ENCODE data around the gene CKMT2. TPM values are rescaled to one million over a fixed set of nuclear protein-coding genes. Genes with fewer than 3 reads are reported as not detected.

The CKMT2 gene
- total and polyA plus RNA-seq, 2 of the 8 experiments (the other 6 are each of a cell fraction or from before 2014, with no cell fraction given): 2.4 to 5.0 TPM

GRCh38 chr5:81292130-81292529, 59.0 kb downstream of the CKMT2 start:
- WGBS, 2 experiments (ENCODE audit: extremely low coverage in 1 of 2, insufficient coverage in 1 of 2, insufficient read length in 1 of 2, insufficient replicate concordance in 2 of 2, low coverage in 1 of 2, low lambda C conversion rate in 2 of 2, missing lambda C conversion rate in 1 of 2): 81% methylated on average over 2 of the region's 2 CpGs; no CpG with 5 or more reads in 1 of the 2 experiments
- peaks cover 6 to 72% of the 10 kb centered on the region in 2 experiments; a peak in 3 of 4 replicates for H3K79me2 ChIP-seq (ENCODE audit: control insufficient read depth in 1 of 2, insufficient read depth in 2 of 2, low read length in 2 of 2)
- no peak for TF ChIP-seq CHD2 (IDR thresholded peaks at IDR 0.05; ENCODE audit: low read length)
- no peak for TF ChIP-seq RFX5 (IDR thresholded peaks at IDR 0.05; ENCODE audit: borderline replicate concordance, low read depth, low read length)
- TF ChIP-seq KDM1A (IDR thresholded peaks at IDR 0.05; ENCODE audit: borderline replicate concordance, low read length): no peak
- no peak for TF ChIP-seq SAP30 (IDR thresholded peaks at IDR 0.05; ENCODE audit: insufficient read depth, insufficient replicate concordance, low read length)
- no peak for TF ChIP-seq USF2 (IDR thresholded peaks at IDR 0.05; ENCODE audit: low read length)
- no peak for TF ChIP-seq HDAC2 (IDR thresholded peaks at IDR 0.05; ENCODE audit: borderline replicate concordance in 1 of 2, low read depth in 2 of 2, low read length in 2 of 2)
- no peak for TF ChIP-seq EP300 (IDR thresholded peaks at IDR 0.05; ENCODE audit: borderline replicate concordance in 1 of 2, low read depth in 2 of 2, low read length in 2 of 2)
- no peak for TF ChIP-seq GTF2F1 (IDR thresholded peaks at IDR 0.05; ENCODE audit: borderline replicate concordance, low read depth, low read length)
- TF ChIP-seq TEAD4 (IDR thresholded peaks at IDR 0.05; ENCODE audit: low read depth, low read length): no peak
- TF ChIP-seq TBP (IDR thresholded peaks at IDR 0.05; ENCODE audit: low read depth, low read length): no peak
- TF ChIP-seq NRF1 (IDR thresholded peaks at IDR 0.05; ENCODE audit: low read depth, low read length): no peak
- no peak for TF ChIP-seq SP1 (IDR thresholded peaks at IDR 0.05; ENCODE audit: low read depth, low read length)
- no peak for TF ChIP-seq PHF8 (conservative IDR thresholded peaks at IDR 0.05; ENCODE audit: low read depth, low read length)

More at GRCh38 chr5:81292130-81292529, 59.0 kb downstream of the CKMT2 start:
- no peak overlapping the region for H4K5ac ChIP-seq (ENCODE audit: insufficient read length, low read depth, low read length)
- no peak overlapping the region for H2BK5ac ChIP-seq (ENCODE audit: low read depth, low read length)
- H3K56ac ChIP-seq (replicated peaks; ENCODE audit: insufficient read length, low read depth, low read length): no peak overlapping the region
- H3K4me3 ChIP-seq (ENCODE audit: extremely low read depth in 1 of 4, insufficient read depth in 2 of 4, low read depth in 3 of 4, low read length in 4 of 4): no peak overlapping the region
- ChIA-PET CTCF (ENCODE audit: partially characterized antibody) (interaction anchor here (0.6 to 3.4 kb wide), 5 partner anchors 8 to 887 kb away, joined by 3 to 13 read pairs (median 3); partner anchors contain the start of gene ZCCHC9), POLR2A (ENCODE audit: partially characterized antibody) (no interaction called here)
- H3K4me2 ChIP-seq (ENCODE audit: insufficient read depth in 1 of 2, low read depth in 2 of 2, low read length in 2 of 2): no peak overlapping the region
- H3K27me3 ChIP-seq (replicated peaks in 1 of 4; ENCODE audit: control insufficient read depth in 3 of 4, extremely low read depth in 1 of 4, insufficient read depth in 3 of 4, low read length in 3 of 4): no peaks in the 10 kb centered on the region
- no peaks in the 10 kb centered on the region for H3K23me2 ChIP-seq (ENCODE audit: low read depth, low read length)
- no peak overlapping the region for H2BK12ac ChIP-seq (ENCODE audit: low read depth, low read length)
- H3K18ac ChIP-seq (ENCODE audit: extremely low read depth, low read length): no peak overlapping the region
- no peak overlapping the region for H3K4ac ChIP-seq (replicated peaks; ENCODE audit: insufficient read length, low read depth, low read length)
- no peak for DNase-seq (ENCODE audit: low read depth in 1 of 2, low spot score in 2 of 2)
- no peak for FAIRE-seq
- H2BK20ac ChIP-seq (ENCODE audit: low read length): no peak overlapping the region
- H2AK5ac ChIP-seq (ENCODE audit: low read depth, low read length): no peak overlapping the region
- peaks cover 0 to 11% (median 0%) of the 10 kb centered on the region in 4 experiments; a peak in 1 of 8 replicates for H3K36me3 ChIP-seq (ENCODE audit: control insufficient read depth in 2 of 4, insufficient read depth in 4 of 4, low read length in 3 of 4)
- H3K14ac ChIP-seq (ENCODE audit: insufficient read length): no peak overlapping the region
- H2BK15ac ChIP-seq (ENCODE audit: low read length): no peak overlapping the region
- H3K23ac ChIP-seq (ENCODE audit: insufficient read length): no peak overlapping the region
- H3K4me1 ChIP-seq (replicated peaks in 1 of 4; ENCODE audit: control insufficient read depth in 3 of 4, insufficient read depth in 4 of 4, low read length in 3 of 4): no peaks in the 10 kb centered on the region
- no peak overlapping the region for H2BK120ac ChIP-seq (replicated peaks; ENCODE audit: low read depth, low read length)
- no peaks in the 10 kb centered on the region; a peak in 1 of 4 replicates for H3K9me3 ChIP-seq (ENCODE audit: insufficient read depth in 2 of 2, low read depth in 1 of 2, low read length in 1 of 2)
- peaks cover 0 to 1% of the 10 kb centered on the region in 2 experiments for H4K20me1 ChIP-seq (replicated peaks in 1 of 2; ENCODE audit: control insufficient read depth in 1 of 2, insufficient read depth in 2 of 2, low read length in 2 of 2)
- H3K79me1 ChIP-seq (ENCODE audit: low read depth, low read length): peaks cover 3% of the 10 kb centered on the region; the same call in 1 of the 2 replicates
- H4K91ac ChIP-seq (replicated peaks; ENCODE audit: insufficient read length, low read length): no peak overlapping the region
- H3K27ac ChIP-seq (ENCODE audit: low read depth, low read length): no peak overlapping the region
- no peak overlapping the region for H3K9ac ChIP-seq (replicated peaks in 1 of 4; ENCODE audit: extremely low read depth in 1 of 4, low read depth in 3 of 4, low read length in 3 of 4)
- H4K8ac ChIP-seq (ENCODE audit: extremely low read depth, insufficient read depth, low read length): no peak overlapping the region
- no peak overlapping the region for H2AFZ ChIP-seq (ENCODE audit: low read length)

Measured in H1 (cell line).